Measurements from ENCODE around the gene DAZAP1. TPM values are rescaled to one million over a fixed set of nuclear protein-coding genes. Genes with fewer than 3 reads are reported as not detected.
"Not testable (repeated sequence)": the region's sequence is repeated elsewhere in the genome, so short reads cannot be mapped to it uniquely, and the experiment has no call there.

DAZAP1 gene
- total and polyA plus RNA-seq, 8 donors = 35.3 to 67.4 (median 55.1) TPM

DNA sequence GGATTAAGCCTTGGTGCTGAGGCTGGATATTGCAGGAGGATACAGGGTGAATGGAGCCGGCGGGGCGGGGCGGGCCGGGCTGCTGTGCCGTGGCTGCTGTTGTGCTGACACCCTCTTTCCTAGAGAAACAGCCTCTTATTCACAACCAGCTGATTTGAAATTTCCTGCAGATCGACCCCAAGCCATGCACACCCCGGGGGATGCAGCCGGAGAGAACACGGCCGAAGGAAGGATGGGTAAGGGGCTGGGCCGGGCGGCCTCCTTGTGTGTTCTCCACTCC lies 11.1 kb downstream of the DAZAP1 start:
- 83 to 84% methylated on average over 10 to 13 of the region's 13 CpGs for whole genome bisulfite sequencing, 2 donors
- no peak for FAIRE-seq
- ATAC-seq = no peak
- intact Hi-C loops (cut with DNase I) = no loop called here
- DNase-seq = no peak
- H3K9me3 ChIP-seq = no peaks in the 10 kb centered on the region
- H3K27me3 ChIP-seq = no peaks in the 10 kb centered on the region
- TF ChIP-seq, protein P1, sequence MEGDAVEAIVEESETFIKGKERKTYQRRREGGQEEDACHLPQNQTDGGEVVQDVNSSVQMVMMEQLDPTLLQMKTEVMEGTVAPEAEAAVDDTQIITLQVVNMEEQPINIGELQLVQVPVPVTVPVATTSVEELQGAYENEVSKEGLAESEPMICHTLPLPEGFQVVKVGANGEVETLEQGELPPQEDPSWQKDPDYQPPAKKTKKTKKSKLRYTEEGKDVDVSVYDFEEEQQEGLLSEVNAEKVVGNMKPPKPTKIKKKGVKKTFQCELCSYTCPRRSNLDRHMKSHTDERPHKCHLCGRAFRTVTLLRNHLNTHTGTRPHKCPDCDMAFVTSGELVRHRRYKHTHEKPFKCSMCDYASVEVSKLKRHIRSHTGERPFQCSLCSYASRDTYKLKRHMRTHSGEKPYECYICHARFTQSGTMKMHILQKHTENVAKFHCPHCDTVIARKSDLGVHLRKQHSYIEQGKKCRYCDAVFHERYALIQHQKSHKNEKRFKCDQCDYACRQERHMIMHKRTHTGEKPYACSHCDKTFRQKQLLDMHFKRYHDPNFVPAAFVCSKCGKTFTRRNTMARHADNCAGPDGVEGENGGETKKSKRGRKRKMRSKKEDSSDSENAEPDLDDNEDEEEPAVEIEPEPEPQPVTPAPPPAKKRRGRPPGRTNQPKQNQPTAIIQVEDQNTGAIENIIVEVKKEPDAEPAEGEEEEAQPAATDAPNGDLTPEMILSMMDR (IDR thresholded peaks at IDR 0.05) = no peak
- H3K36me3 ChIP-seq = peaks cover 0 to 40% (median 35%) of the 10 kb centered on the region in 3 donors
- H3K4me1 ChIP-seq = peaks cover 37 to 44% (median 39%) of the 10 kb centered on the region in 3 donors
- H3K4me3 ChIP-seq = no peak overlapping the region
- H3K27ac ChIP-seq = no peak overlapping the region

DNA sequence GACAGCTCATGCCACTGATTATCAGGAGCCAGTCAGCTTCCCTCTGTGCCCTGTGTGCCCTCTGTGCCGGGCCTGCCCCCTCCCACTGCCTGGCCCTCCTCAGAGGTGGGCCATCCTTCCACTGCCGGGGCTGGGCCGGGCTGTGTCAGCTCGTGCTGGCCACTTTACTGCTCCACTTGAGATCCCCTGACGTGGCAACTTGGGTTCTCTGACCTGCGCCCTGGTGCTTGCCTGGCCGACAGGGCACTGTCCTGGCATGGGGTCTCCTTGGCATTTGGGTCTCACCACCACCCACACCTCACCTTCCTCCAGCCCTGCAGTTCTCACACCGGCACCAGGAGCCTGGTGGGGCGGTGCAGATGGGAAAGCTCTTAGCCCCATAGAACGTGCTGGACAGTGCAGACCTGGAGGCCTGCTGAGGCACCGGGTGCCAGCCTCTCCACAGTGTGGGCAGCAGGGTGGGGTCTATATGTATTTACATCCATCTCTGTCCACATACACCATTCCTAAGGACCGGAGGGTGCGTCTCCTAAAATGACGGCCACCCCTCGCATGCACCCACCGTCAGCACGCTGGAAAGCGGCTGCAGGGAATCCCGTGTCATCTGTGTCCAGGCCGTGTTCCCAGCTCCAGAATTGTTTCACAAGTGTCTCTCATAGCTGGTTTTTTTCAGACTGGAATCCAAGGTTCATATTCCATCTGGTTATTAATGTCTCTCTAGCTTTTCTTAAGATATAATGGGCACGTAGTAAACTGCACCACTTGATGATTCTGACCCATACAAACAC lies 11.8 kb downstream of the DAZAP1 start:
- peaks cover 0 to 45% (median 40%) of the 10 kb centered on the region in 3 donors for H3K36me3 ChIP-seq
- H3K4me3 ChIP-seq = no peak overlapping the region
- peaks cover 37 to 41% (median 38%) of the 10 kb centered on the region in 3 donors for H3K4me1 ChIP-seq
- TF ChIP-seq, protein P1 (IDR thresholded peaks at IDR 0.05) = no peak
- no peaks in the 10 kb centered on the region for H3K9me3 ChIP-seq
- no peaks in the 10 kb centered on the region for H3K27me3 ChIP-seq
- FAIRE-seq (no peak), DNase-seq (peak in 2 of 6 donors; percentile 30 to 52), ATAC-seq (no peak)
- no peak overlapping the region for H3K27ac ChIP-seq
- WGBS, 2 donors = 82 to 84% methylated on average over 21 of the region's 21 CpGs
- intact Hi-C loops (cut with DNase I) = no loop called here

DNA sequence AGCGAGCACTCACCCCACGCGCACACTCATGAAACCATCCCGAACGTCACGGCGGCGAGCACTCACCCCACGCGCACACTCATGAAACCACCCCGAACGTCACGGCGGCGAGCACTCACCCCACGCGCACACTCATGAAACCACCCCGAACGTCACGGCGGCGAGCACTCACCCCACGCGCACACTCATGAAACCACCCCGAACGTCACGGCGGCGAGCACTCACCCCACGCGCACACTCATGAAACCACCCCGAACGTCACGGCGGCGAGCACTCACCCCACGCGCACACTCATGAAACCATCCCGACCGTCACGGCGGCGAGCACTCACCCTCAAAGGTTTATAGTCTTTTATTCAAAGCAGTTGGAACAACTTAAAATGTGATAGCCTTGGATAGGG lies 12.7 kb downstream of the DAZAP1 start:
- DNase-seq; H3K9me3 ChIP-seq; H3K27ac ChIP-seq; ATAC-seq; H3K4me3 ChIP-seq; intact Hi-C loops (cut with DNase I); FAIRE-seq; H3K27me3 ChIP-seq: not testable (repeated sequence)
- Histone ChIP-seq H3K4me1 (peaks cover 29 to 32% (median 30%) of the 10 kb centered on the region in 3 donors), H3K36me3 (peaks cover 0 to 45% (median 40%) of the 10 kb centered on the region in 3 donors)
- 95% methylated on average over 25 to 30 of the region's 43 CpGs for WGBS, 2 donors

DNA sequence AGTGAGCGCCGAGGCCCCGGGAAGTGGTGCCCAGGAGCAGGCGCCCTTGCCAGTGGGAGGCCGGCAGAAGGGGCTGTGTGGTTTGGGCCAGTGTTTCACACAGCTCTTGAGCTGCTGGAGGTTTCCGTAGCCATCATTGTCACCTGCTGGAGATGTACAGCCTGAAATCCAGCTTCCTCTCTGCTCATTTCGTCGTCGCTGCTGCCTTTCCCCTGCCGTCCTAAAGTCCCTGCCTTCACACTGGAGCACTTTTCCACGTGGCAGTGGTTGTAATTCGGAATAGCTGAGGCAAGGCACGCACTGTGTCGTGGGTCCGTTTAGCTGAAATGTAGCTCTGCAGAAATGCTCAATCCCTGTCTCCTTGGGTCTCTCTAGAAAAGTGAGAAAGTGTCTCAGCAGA lies 13.2 kb downstream of the DAZAP1 start:
- ATAC-seq = no peak
- 92 to 94% methylated on average over 15 of the region's 15 CpGs for WGBS, 2 donors
- Histone ChIP-seq H3K4me1 (peaks cover 26 to 30% (median 28%) of the 10 kb centered on the region in 3 donors), H3K27me3 (no peaks in the 10 kb centered on the region), H3K9me3 (no peaks in the 10 kb centered on the region), H3K27ac (no peak overlapping the region), H3K36me3 (peaks cover 0 to 45% (median 40%) of the 10 kb centered on the region in 3 donors), H3K4me3 (no peak overlapping the region)
- intact Hi-C loops (cut with DNase I) = no loop called here
- TF ChIP-seq, protein P1 (IDR thresholded peaks at IDR 0.05) = no peak
- no peak for FAIRE-seq
- no peak for DNase-seq

DNA sequence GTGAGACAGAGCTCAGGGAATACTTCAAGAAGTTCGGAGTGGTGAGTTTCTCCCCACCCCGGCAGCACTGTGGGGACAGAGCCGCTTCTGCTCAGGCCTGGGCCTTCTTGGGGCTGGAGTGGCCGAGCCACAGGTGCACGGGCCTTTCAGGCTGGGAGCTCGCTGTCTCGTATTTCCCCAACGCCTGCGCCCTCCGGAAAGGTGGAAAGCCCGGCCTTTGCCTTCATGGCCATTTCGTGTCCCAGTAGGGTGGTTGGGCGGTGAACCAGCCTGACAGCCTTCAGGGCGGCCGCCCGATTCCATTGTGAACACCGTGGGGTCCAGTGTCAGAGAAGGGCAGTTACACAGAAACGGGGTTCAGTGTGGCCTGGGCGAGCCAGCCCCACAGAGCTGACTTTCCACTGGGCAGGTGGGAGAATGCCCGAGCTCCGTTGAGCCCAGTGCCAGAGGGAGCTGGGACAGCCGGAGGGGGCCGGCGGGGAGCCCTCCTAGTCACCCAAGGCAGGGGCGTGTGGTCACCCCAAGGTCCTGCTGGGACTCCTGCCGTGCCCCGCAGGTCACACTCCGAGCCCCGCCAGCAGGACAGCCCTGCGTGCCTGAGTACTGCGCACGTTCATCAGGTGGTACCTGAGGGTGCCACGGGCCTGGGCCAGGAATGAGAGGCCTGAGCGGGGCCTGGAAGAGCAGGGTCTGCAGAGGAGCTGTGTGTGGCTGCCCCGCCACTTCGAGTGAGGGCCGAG lies 14.0 kb downstream of the DAZAP1 start:
- TF ChIP-seq, protein P1 (IDR thresholded peaks at IDR 0.05) = no peak
- Histone ChIP-seq H3K27ac (no peak overlapping the region), H3K4me3 (no peak overlapping the region), H3K36me3 (peaks cover 0 to 45% (median 40%) of the 10 kb centered on the region in 3 donors), H3K4me1 (peaks cover 18 to 22% (median 20%) of the 10 kb centered on the region in 3 donors), H3K9me3 (no peaks in the 10 kb centered on the region), H3K27me3 (no peaks in the 10 kb centered on the region)
- DNase-seq = peak in 2 of 6 donors; percentile 27 to 58
- no peak for FAIRE-seq
- intact Hi-C loops (cut with DNase I) = no loop called here
- no peak for ATAC-seq
- WGBS, 2 donors = 93 to 94% methylated on average over 37 of the region's 37 CpGs

Measured in pancreas (tissue), 10 donors.